Heart right ventricle (tissue), 16 donors: ENCODE measurements around the gene TGIF1. TPM values are rescaled to one million over a fixed set of nuclear protein-coding genes. Genes with fewer than 3 reads are reported as not detected.

Source experiments
- ATAC-seq, 8 donors: fragments of 200-7000 bp; cut with Tn5 transposase; one replicate each; pipeline ENCODE4 v1.9.1; 2020; ENCODE audit warnings: mild to moderate bottlenecking in 8 of 8, moderate library complexity in 8 of 8, moderate number of reproducible peaks in 1 of 8
- DNase-seq, 2 donors: peaks; one replicate each; pipeline ENCODE4 v3.0.0-alpha.2; 2020
- H3K27ac ChIP-seq, 10 donors: fragments of 200-600 bp; sonication (generic) in 2 of 10; one replicate each; pipeline versions ENCODE4 v1.5.0 to v1.8.0; 2020 to 2022; ENCODE audit warnings: mild to moderate bottlenecking in 3 of 10
- H3K27me3 ChIP-seq, 7 donors: fragments of 200-600 bp; one replicate each; pipeline ENCODE4 v1.8.0; 2021 to 2022; ENCODE audit warnings: mild to moderate bottlenecking in 2 of 7
- H3K36me3 ChIP-seq, 9 donors: fragments of 200-600 bp; sonication (generic) in 1 of 9; one replicate each; pipeline versions ENCODE4 v1.5.0 to v1.8.0; 2020 to 2022; ENCODE audit warnings: mild to moderate bottlenecking in 2 of 9
- H3K4me1 ChIP-seq, 9 donors: fragments of 200-600 bp; sonication (generic) in 1 of 9; one replicate each; pipeline versions ENCODE4 v1.5.0 to v1.8.0; 2020 to 2022; ENCODE audit warnings: mild to moderate bottlenecking in 4 of 9
- H3K4me3 ChIP-seq, 10 donors: fragments of 200-600 bp; sonication (generic) in 2 of 10; one replicate each; pipeline versions ENCODE4 v1.5.0 to v1.8.0; 2020 to 2022; ENCODE audit warnings: mild to moderate bottlenecking in 7 of 10, moderate library complexity in 2 of 10
- H3K9me3 ChIP-seq, 11 donors: fragments of 200-600 bp in 10 of 11; sonication (generic) in 2 of 11; one replicate each; pipeline versions ENCODE4 v1.5.0 to v1.8.0; 2013 to 2022; ENCODE audit warnings: mild to moderate bottlenecking in 2 of 11, control low read depth in 1 of 11, moderate library complexity in 1 of 11
- WGBS, 2 donors: extraction: QIAGEN DNeasy Blood & Tissue Kit; methylation state at CpG; one replicate each; pipeline ENCODE4 v1.1.7; 2013; ENCODE audit warnings: inconsistent platforms in 1 of 2; 5-methylcytosine and 5-hydroxymethylcytosine counted together
- intact Hi-C, 10 donors: fragments of 100-400 bp; cut with DNase I; formaldehyde crosslinking; loops; one replicate each; pipeline versions ENCODE4 v1.11.1 to v1.14.2; 2022
- polyA plus RNA-seq, 2 donors: library from polyadenylated mRNA; stranded (reverse); fragments of 200-250 nt; gene quantifications; one replicate each; pipeline ENCODE4 v1.2.3, GENCODE V29; 2013
- total RNA-seq, 10 donors: library from RNA; stranded (reverse); fragmentation: NEBNext Ultra II Directional in 3 of 10; extraction: Animal tissue kit (Norgen Biotek cat#: 25700) in 3 of 10; gene quantifications; one replicate each; pipeline versions ENCODE4 v1.2.1 to v1.2.4, GENCODE V29; 2021 to 2023
- TF ChIP-seq, protein P1 (sequence below), 9 donors: fragments of 200-600 bp; sonication (generic) in 2 of 9; IDR thresholded peaks; one replicate each; pipeline versions ENCODE4 v1.5.0 to v1.8.0; 2021 to 2022; ENCODE audit warnings: antibody characterized with exemption in 9 of 9, mild to moderate bottlenecking in 5 of 9, moderate library complexity in 1 of 9
- donor health status: Arrhythmogenic right ventricular cardiomyopathy.
- donor health status: ischemic (EF 13 %, LVEDD 7.1; RV severe dilation, severe dysfunction).
- donor health status: healthy with polysubstance abuse.
- donor health status: DM: no; HTN: yes; CAD: no.
- donor health status: DM: no; HTN: no; CAD: no.
- donor health status: ischemic (EF 25% LVEDD 6.9; RV normal size, moderate dysfunction).
- donor health status: ischemic (EF 25% LVEDD 5.7; RV mildly dilated, moderate dysfunction).
- donor health status: healthy.
- donor health status: DM: yes; HTN: yes; CAD: no.
- donor health status: Ischemic cardiomyopathy.
- donor health status: ischemic (EF 35%, LVEDD 5.7; RV mildly dilated, moderate dysfunction).
- donor health status: nonischemic (EF 11% LVEDD 7.7; RV severe dilation, severe dysfunction).
- donor health status: DM: yes; HTN: yes; CAD: no.
- donor health status: PGD.
- donor health status: ischemic (EF 29% LVEDD 5.4; RV normal size, mild dysfunction).
- donor health status: nonischemic (EF 23%, LVEDD 6.1; RV moderate dilation, normal function).

Gene TGIF1
- total and polyA plus RNA-seq, 12 donors = 4.9 to 29.0 (median 8.0) TPM

DNA sequence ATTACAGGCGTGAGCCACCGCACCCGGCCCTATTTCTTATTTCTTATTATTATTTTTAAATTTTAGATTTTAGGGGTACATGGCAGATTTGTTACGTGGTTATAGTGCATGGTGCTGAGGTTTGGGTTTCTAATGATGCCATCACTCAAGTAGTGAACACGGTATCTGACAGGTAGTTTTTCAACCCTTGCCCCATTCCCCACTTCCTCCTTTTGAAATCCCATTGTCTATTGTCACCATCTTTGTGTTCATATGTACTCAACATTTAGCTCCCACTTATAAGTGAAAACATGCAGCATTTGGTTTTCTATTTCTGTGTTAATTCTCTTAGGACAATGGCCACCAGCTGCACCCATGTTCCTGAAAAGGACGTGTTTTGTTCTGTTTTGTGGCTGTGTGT lies 39.5 kb downstream of the TGIF1 start:
- H3K4me1 ChIP-seq = peaks cover 0 to 5% (median 0%) of the 10 kb centered on the region in 9 donors
- TF ChIP-seq, protein P1, sequence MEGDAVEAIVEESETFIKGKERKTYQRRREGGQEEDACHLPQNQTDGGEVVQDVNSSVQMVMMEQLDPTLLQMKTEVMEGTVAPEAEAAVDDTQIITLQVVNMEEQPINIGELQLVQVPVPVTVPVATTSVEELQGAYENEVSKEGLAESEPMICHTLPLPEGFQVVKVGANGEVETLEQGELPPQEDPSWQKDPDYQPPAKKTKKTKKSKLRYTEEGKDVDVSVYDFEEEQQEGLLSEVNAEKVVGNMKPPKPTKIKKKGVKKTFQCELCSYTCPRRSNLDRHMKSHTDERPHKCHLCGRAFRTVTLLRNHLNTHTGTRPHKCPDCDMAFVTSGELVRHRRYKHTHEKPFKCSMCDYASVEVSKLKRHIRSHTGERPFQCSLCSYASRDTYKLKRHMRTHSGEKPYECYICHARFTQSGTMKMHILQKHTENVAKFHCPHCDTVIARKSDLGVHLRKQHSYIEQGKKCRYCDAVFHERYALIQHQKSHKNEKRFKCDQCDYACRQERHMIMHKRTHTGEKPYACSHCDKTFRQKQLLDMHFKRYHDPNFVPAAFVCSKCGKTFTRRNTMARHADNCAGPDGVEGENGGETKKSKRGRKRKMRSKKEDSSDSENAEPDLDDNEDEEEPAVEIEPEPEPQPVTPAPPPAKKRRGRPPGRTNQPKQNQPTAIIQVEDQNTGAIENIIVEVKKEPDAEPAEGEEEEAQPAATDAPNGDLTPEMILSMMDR (IDR thresholded peaks at IDR 0.05) = no peak
- no peak overlapping the region for H3K4me3 ChIP-seq
- H3K36me3 ChIP-seq = no peaks in the 10 kb centered on the region
- peaks cover 0 to 7% (median 0%) of the 10 kb centered on the region in 7 donors for H3K27me3 ChIP-seq
- 92 to 94% methylated on average over 6 of the region's 6 CpGs for WGBS, 2 donors
- ATAC-seq (no peak), DNase-seq (no peak)
- intact Hi-C loops = no loop called here
- no peaks in the 10 kb centered on the region for H3K9me3 ChIP-seq
- H3K27ac ChIP-seq = no peak overlapping the region

DNA sequence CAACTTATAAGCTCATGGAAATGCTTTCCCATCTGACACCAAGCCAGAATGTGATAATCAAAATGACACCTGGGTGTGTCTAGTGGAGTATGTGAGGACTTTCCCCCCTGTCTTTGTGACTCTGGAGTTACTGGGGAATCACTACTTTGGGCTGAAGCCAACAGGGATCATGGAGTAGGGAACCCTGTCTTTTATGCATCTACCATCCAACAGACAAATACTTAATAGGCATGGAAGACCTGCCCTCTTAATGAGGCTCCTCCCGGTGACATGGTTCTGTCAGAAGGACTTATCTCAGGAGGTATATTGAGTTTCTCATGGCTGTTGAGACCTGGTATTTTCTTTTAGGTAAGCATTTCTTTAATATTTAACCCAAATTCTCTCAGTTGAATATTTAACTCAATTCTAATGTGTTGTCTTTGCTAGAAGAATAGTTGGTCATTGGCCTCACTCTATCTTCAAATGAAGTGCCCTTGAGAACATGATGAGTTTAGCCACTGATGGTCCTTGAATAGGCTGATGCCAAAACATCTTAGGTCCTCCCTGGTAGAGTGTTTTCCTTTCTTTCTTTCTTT lies 42.1 kb downstream of the TGIF1 start:
- Histone ChIP-seq H3K27ac (no peak overlapping the region), H3K4me1 (peaks cover 0 to 5% (median 0%) of the 10 kb centered on the region in 9 donors), H3K9me3 (no peaks in the 10 kb centered on the region), H3K27me3 (peaks cover 0 to 7% (median 0%) of the 10 kb centered on the region in 7 donors), H3K4me3 (no peak overlapping the region), H3K36me3 (no peaks in the 10 kb centered on the region)
- intact Hi-C loops = no loop called here
- WGBS, 2 donors = 0% methylated on average over 1 of the region's 1 CpG
- DNase-seq (no peak), ATAC-seq (no peak)
- TF ChIP-seq, protein P1 (IDR thresholded peaks at IDR 0.05) = no peak

DNA sequence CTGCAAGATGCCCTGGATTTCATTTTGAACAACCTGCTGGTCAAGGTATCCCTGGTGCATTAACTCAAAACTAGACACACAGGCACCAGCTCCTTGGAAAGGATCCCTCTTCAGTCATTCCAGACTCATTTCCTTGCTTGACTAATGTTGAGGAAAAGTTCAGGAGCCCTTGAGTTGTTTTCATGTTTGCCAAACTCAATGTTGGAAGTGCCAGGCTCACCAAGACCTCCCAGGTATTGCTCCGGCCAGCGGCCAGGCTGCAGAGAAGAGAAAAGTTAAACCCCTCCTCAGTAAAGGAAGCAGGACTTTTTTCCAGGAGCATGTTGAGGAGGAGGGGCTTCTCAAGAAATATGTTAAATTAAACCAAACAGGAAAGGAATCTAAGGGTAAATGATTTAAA lies 42.7 kb downstream of the TGIF1 start:
- Histone ChIP-seq H3K9me3 (no peaks in the 10 kb centered on the region), H3K4me1 (peaks cover 0 to 5% (median 0%) of the 10 kb centered on the region in 9 donors), H3K27ac (no peak overlapping the region), H3K27me3 (peaks cover 0 to 7% (median 0%) of the 10 kb centered on the region in 7 donors), H3K36me3 (no peaks in the 10 kb centered on the region), H3K4me3 (no peak overlapping the region)
- WGBS, 2 donors = 90 to 92% methylated on average over 2 of the region's 2 CpGs
- intact Hi-C loops = no loop called here
- no peak for DNase-seq
- ATAC-seq = no peak
- TF ChIP-seq, protein P1 (IDR thresholded peaks at IDR 0.05) = no peak

DNA sequence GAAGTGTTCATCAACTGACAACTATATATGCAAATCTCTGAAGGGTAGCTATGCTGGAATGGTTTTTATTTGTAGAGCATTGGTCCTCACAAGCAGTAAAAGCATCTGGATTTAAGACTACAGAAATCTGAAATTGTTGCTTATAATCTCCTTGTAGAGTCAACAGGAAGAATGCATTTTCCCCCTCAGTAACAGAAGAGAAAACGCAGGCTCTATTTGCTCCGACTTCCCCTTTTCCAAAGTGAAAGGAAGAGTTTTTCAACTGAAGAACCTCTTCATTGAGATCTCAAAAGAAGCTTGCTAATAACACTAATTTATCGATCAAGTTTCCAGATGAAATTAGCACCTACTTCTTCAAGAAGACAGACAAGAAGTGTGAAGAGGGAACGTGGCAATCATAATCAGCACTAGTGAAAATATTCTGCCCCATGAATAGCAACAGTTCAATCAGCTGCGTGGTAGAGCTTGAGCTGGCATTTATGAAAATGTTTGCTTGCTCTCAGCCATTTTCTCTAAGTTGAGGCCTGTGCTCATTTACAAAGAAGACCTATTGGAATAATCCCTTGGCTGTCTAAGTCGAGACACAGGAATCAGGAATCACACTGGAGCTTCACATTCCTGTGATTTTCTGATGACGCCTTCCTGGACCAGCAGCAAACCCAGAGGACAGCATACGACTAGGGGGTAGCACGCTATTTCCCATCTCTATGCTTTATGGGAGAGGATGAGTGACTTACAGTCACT lies 43.7 kb downstream of the TGIF1 start:
- TF ChIP-seq, protein P1 (IDR thresholded peaks at IDR 0.05) = no peak
- H3K4me3 ChIP-seq = peak overlapping the region in 1 of 10 donors; percentile 27
- H3K27ac ChIP-seq = peak overlapping the region in 2 of 10 donors; percentile 47 to 64

More for the DNA sequence above, 43.7 kb downstream of the TGIF1 start:
- Histone ChIP-seq H3K4me1 (peaks cover 0 to 5% (median 0%) of the 10 kb centered on the region in 9 donors), H3K36me3 (no peaks in the 10 kb centered on the region), H3K27me3 (peaks cover 0 to 11% (median 0%) of the 10 kb centered on the region in 7 donors), H3K9me3 (no peaks in the 10 kb centered on the region)
- 70 to 71% methylated on average over 9 of the region's 9 CpGs for WGBS, 2 donors
- intact Hi-C loops = no loop called here
- DNase-seq (no peak), ATAC-seq (no peak)
